ENCODE measurements around the gene PTGR3. TPM values are rescaled to one million over a fixed set of nuclear protein-coding genes. Genes with fewer than 3 reads are reported as not detected.

The PTGR3 gene
- total RNA-seq, 1 experiment from 2014 or later = 6.9 TPM

- BruUV-seq (replicated peaks) = no TSS peak
- ChIA-PET CTCF (no interaction called here), POLR2A (ENCODE audit: low non-redundant PET) (no interaction called here)
- intact Hi-C loops (cut with micrococcal nuclease; ENCODE audit: unreplicated experiment) = no loop called here
- no peaks in the 10 kb centered on the region for H3K9me3 ChIP-seq (ENCODE audit: low read depth, low read length, poor library complexity, severe bottlenecking)
- TF ChIP-seq CTCF (conservative IDR thresholded peaks at IDR 0.05; ENCODE audit: low read depth, low read length) (no peak), EZH2 (IDR thresholded peaks at IDR 0.05; ENCODE audit: borderline replicate concordance, low read depth, low read length, poor library complexity, severe bottlenecking) (no peak)
- peaks cover 3% of the 10 kb centered on the region for H3K4me1 ChIP-seq (ENCODE audit: insufficient read depth, low read length, poor library complexity, severe bottlenecking)
- H3K4me3 ChIP-seq (ENCODE audit: low read depth, low read length, poor library complexity, severe bottlenecking) = no peak overlapping the region
- H3K27ac ChIP-seq (ENCODE audit: low read depth, low read length, poor library complexity, severe bottlenecking) = no peak overlapping the region
- no peaks in the 10 kb centered on the region for H3K27me3 ChIP-seq (replicated peaks; ENCODE audit: insufficient read depth, low read depth, low read length, poor library complexity)
- no peaks in the 10 kb centered on the region for H3K36me3 ChIP-seq (ENCODE audit: insufficient read depth, low read length, poor library complexity, severe bottlenecking)
- no peak for DNase-seq (ENCODE audit: low spot score)
These were observed 10.9 kb upstream of the PTGR3 start for GRCh38 chr18:75219745-75220375.

GRCh38 chr18:75218065-75218923, 9.4 kb upstream of the PTGR3 start:
- no peak for DNase-seq (ENCODE audit: low spot score)
- ChIA-PET POLR2A (ENCODE audit: low non-redundant PET) (no interaction called here), CTCF (no interaction called here)
- H3K4me3 ChIP-seq (ENCODE audit: low read depth, low read length, poor library complexity, severe bottlenecking) = no peak overlapping the region
- H3K27me3 ChIP-seq (replicated peaks; ENCODE audit: insufficient read depth, low read depth, low read length, poor library complexity) = peaks cover 10% of the 10 kb centered on the region
- no peak for TF ChIP-seq CTCF (conservative IDR thresholded peaks at IDR 0.05; ENCODE audit: low read depth, low read length)
- no peak for TF ChIP-seq EZH2 (IDR thresholded peaks at IDR 0.05; ENCODE audit: borderline replicate concordance, low read depth, low read length, poor library complexity, severe bottlenecking)
- intact Hi-C loops (cut with micrococcal nuclease; ENCODE audit: unreplicated experiment) = no loop called here
- H3K27ac ChIP-seq (ENCODE audit: low read depth, low read length, poor library complexity, severe bottlenecking) = no peak overlapping the region
- no peaks in the 10 kb centered on the region for H3K9me3 ChIP-seq (ENCODE audit: low read depth, low read length, poor library complexity, severe bottlenecking)
- H3K4me1 ChIP-seq (ENCODE audit: insufficient read depth, low read length, poor library complexity, severe bottlenecking) = peaks cover 4% of the 10 kb centered on the region
- H3K36me3 ChIP-seq (ENCODE audit: insufficient read depth, low read length, poor library complexity, severe bottlenecking) = no peaks in the 10 kb centered on the region
- no TSS peak for BruUV-seq (replicated peaks)

GRCh38 chr18:75216911-75217689, 8.2 kb upstream of the PTGR3 start:
- Histone ChIP-seq H3K4me1 (ENCODE audit: insufficient read depth, low read length, poor library complexity, severe bottlenecking) (peaks cover 12% of the 10 kb centered on the region), H3K27me3 (replicated peaks; ENCODE audit: insufficient read depth, low read depth, low read length, poor library complexity) (peaks cover 21% of the 10 kb centered on the region), H3K27ac (ENCODE audit: low read depth, low read length, poor library complexity, severe bottlenecking) (no peak overlapping the region), H3K36me3 (ENCODE audit: insufficient read depth, low read length, poor library complexity, severe bottlenecking) (no peaks in the 10 kb centered on the region), H3K4me3 (ENCODE audit: low read depth, low read length, poor library complexity, severe bottlenecking) (no peak overlapping the region), H3K9me3 (ENCODE audit: low read depth, low read length, poor library complexity, severe bottlenecking) (no peaks in the 10 kb centered on the region)
- intact Hi-C loops (cut with micrococcal nuclease; ENCODE audit: unreplicated experiment) = no loop called here
- ChIA-PET POLR2A (ENCODE audit: low non-redundant PET) (no interaction called here), CTCF (no interaction called here)
- TF ChIP-seq CTCF (conservative IDR thresholded peaks at IDR 0.05; ENCODE audit: low read depth, low read length) (no peak), EZH2 (IDR thresholded peaks at IDR 0.05; ENCODE audit: borderline replicate concordance, low read depth, low read length, poor library complexity, severe bottlenecking) (no peak)
- DNase-seq (ENCODE audit: low spot score) = no peak
- BruUV-seq (replicated peaks) = no TSS peak

Data from A673 (cell line).